ENCODE data around the gene ART5.

The ART5 gene

GRCh38 chr11:3675971-3676370 lies 34.2 kb upstream of the ART5 start:
- H3K27ac ChIP-seq: no peak overlapping the region
- no peak for TF ChIP-seq CTCF (conservative IDR thresholded peaks at IDR 0.05)

GRCh38 chr11:3674189-3674588 lies 32.4 kb upstream of the ART5 start:
- no peak overlapping the region for H3K27ac ChIP-seq

GRCh38 chr11:3671334-3672254 lies 29.8 kb upstream of the ART5 start, which contains the start of gene CHRNA10:
Gene CHRNA10 (minus strand): TSS chr11:3671384. CDS start chr11:3671312, 72 bp downstream.
- no peak for TF ChIP-seq CTCF (conservative IDR thresholded peaks at IDR 0.05)
- H3K27ac ChIP-seq: no peak within 1 kb of the TSS

More at GRCh38 chr11:3674189-3674588, 32.4 kb upstream of the ART5 start:
- TF ChIP-seq CTCF (conservative IDR thresholded peaks at IDR 0.05): no peak

- no peak overlapping the region for H3K27ac ChIP-seq
- TF ChIP-seq CTCF (conservative IDR thresholded peaks at IDR 0.05): no peak
These were observed 28.0 kb upstream of the ART5 start for GRCh38 chr11:3669742-3670183.

GRCh38 chr11:3669128-3669527 lies 27.3 kb upstream of the ART5 start:
- no peak for TF ChIP-seq CTCF (conservative IDR thresholded peaks at IDR 0.05)

GRCh38 chr11:3667149-3668035 lies 25.6 kb upstream of the ART5 start:
- H3K27ac ChIP-seq: no peak overlapping the region
- TF ChIP-seq CTCF (conservative IDR thresholded peaks at IDR 0.05): no peak

More at GRCh38 chr11:3669128-3669527, 27.3 kb upstream of the ART5 start:
- no peak overlapping the region for H3K27ac ChIP-seq

- H3K27ac ChIP-seq: no peak overlapping the region
- no peak for TF ChIP-seq CTCF (conservative IDR thresholded peaks at IDR 0.05)
These were observed 24.3 kb upstream of the ART5 start for GRCh38 chr11:3666023-3666530.

Measured in VCaP (cell line).